ENCODE measurements around the gene CSE1L.

DNA sequence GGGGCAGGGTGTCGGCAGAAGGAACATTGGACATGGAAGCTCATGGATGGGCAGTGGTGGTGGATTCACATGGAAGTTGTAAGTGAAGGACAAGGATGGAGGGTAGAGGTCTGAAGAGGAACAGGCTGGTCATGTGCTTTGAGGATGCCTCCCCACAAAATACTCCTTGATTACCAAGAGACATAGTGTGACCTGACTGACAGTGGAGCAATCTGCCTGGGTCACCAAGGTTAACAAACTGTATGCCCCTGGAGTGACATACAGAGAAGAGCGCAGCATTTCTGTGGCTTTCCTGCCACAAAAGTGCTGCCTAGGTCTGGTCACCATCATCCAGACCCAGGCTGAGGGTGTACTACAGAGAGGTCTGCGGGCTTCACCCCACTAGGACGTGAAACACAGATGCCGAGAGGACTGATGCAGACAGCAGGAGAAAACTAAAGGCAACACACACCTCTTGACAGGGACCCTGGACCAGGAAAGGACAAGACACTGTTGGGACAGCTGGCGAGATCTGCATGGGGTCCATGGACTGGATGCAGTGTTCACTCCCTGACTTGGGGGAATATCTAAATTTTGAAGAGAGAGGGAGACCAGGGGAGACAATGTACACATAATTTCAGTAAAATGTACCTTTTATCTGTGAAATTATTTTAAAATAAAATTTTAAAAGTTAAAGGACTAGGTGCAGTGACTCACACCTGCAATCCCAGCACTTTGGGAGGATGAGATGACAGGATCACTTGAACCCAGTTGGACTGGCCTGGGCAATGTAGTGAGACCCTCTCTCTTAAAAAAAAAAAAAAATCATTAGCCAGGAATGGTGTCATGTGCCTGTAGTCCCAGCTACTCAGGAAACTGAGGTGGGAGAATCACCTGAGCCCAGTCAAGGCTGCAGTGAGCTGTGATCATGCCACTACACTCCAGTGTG is 64.9 kb downstream of the CSE1L start:
- TF ChIP-seq CTCF (IDR thresholded peaks at IDR 0.05) = no peak
- no peak for TF ChIP-seq POLR2AphosphoS5 (IDR thresholded peaks at IDR 0.05; ENCODE audit: insufficient read depth in 1 of 2, low read depth in 1 of 2)
